Fibroblast of lung (primary cell): ENCODE data around the gene COL8A2. TPM values are rescaled to one million over a fixed set of nuclear protein-coding genes. Genes with fewer than 3 reads are reported as not detected.

Experiments
- DNase-seq, 2 donors: peaks; one replicate each; pipeline versions ENCODE4 v3.0.0 to v3.0.0-alpha.2; 2010; ENCODE audit warnings: low read depth in 2 of 2
- H2AFZ ChIP-seq: 2 replicates; pipeline ENCODE4 v1.5.1; 2012; ENCODE audit warnings: low read length, control low read depth, inconsistent platforms
- H3K27ac ChIP-seq: 2 replicates; pipeline ENCODE4 v1.5.1; 2011; ENCODE audit warnings: low read length, control low read depth; ENCODE audit not compliant: insufficient read depth
- H3K27me3 ChIP-seq: 2 replicates; pipeline ENCODE4 v1.5.1; 2011; ENCODE audit warnings: mild to moderate bottlenecking, low read length; ENCODE audit not compliant: control insufficient read depth, insufficient read depth
- H3K36me3 ChIP-seq: 2 replicates; pipeline ENCODE4 v1.5.1; 2011; ENCODE audit warnings: low read length; ENCODE audit not compliant: control insufficient read depth, insufficient read depth
- H3K4me1 ChIP-seq: 2 replicates; pipeline ENCODE4 v1.5.1; 2011; ENCODE audit warnings: low read length; ENCODE audit not compliant: control insufficient read depth, insufficient read depth; ENCODE audit errors: extremely low read depth
- H3K4me2 ChIP-seq: 2 replicates; pipeline ENCODE4 v1.5.1; 2011; ENCODE audit warnings: low read length, control low read depth; ENCODE audit not compliant: insufficient read depth; ENCODE audit errors: extremely low read depth
- H3K4me3 ChIP-seq, 4 experiments: fragments of 200-600 bp in 1 of 4; sonication (generic) in 1 of 4; replicated peaks in 1 of 4; 2 replicates each; pipeline ENCODE4 v1.5.1; 2011 to 2016; ENCODE audit warnings: low read length in 4 of 4, low read depth in 3 of 4, mild to moderate bottlenecking in 3 of 4, control low read depth in 2 of 4, inconsistent platforms in 1 of 4, mixed read lengths in 1 of 4; ENCODE audit not compliant: insufficient read depth in 1 of 4; ENCODE audit errors: control extremely low read depth in 1 of 4
- H3K79me2 ChIP-seq: 2 replicates; pipeline ENCODE4 v1.5.1; 2012; ENCODE audit warnings: mild to moderate bottlenecking, low read length, inconsistent platforms; ENCODE audit not compliant: control insufficient read depth, insufficient read depth
- H3K9ac ChIP-seq: 2 replicates; pipeline ENCODE4 v1.5.1; 2011; ENCODE audit warnings: mild to moderate bottlenecking, low read length, control low read depth; ENCODE audit not compliant: insufficient read depth
- H3K9me3 ChIP-seq: 2 replicates; pipeline ENCODE4 v1.5.1; 2012; ENCODE audit warnings: low read depth, low read length; ENCODE audit not compliant: control insufficient read depth, insufficient read depth
- H4K20me1 ChIP-seq: 2 replicates; pipeline ENCODE4 v1.5.1; 2011; ENCODE audit warnings: low read length; ENCODE audit not compliant: control insufficient read depth, insufficient read depth; ENCODE audit errors: extremely low read depth
- EZH2 ChIP-seq: IDR thresholded peaks from 2 replicates; pipeline ENCODE4 v1.5.1; 2012; ENCODE audit warnings: low read length, control low read depth, mild to moderate bottlenecking; ENCODE audit errors: missing control alignments
- polyA plus RNA-seq, 2 donors: library from polyadenylated mRNA; depleted of rRNA in 1 of 2; stranded (reverse) in 1 of 2; unstranded in 1 of 2; fragments of >200 nt; gene quantifications; 2 replicates each; pipeline ENCODE4 v1.2.1, GENCODE V29; 2011 to 2012; ENCODE audit warnings: missing spikeins in 1 of 2
- total RNA-seq: library from RNA; depleted of rRNA; stranded (reverse); fragments of >200 nt; gene quantifications from 2 replicates; pipeline ENCODE4 v1.2.1, GENCODE V29; 2014
- TF ChIP-seq, protein P1 (sequence below), 2 donors: IDR thresholded peaks in 1 of 2; conservative IDR thresholded peaks in 1 of 2; 1 replicate in 1 of 2; 2 replicates in 1 of 2; pipeline ENCODE4 v1.5.1; 2011 to 2012; ENCODE audit warnings: low read length in 2 of 2, control low read depth in 1 of 2, inconsistent platforms in 1 of 2, low read depth in 1 of 2, mild to moderate bottlenecking in 1 of 2

The COL8A2 gene
- total and polyA plus RNA-seq, 2 donors (not counting 1 experiment from before 2014, with no cell fraction given): 2.9 to 31.0 TPM

DNA sequence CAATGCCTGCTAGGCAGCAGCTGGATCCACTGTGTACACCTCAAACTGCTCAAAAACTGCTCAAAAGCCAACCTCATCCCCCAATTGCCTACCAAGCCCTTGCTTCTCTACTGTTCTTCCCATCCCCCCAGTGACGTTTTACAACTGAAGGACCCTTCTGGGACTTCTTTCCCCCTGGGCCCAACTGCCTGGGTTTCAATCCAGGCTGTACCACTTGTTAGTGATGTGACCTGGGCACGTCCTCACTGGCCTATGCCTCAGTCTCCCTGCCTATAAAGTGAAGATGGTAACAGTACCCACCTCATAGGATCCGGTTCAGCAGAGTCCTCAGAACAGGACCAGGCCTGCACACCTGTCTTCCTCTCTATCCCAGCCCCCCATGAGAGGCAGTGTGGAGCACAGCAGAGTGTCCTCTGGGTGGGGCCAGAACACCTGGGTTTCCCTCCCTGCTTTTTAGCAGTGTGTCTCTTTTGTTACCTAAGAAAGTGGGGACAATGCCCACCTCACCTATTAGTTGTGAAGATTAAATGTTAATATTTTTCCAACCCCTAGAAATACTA is 43.0 kb downstream of the COL8A2 start:
- Histone ChIP-seq H3K4me3 (no peak overlapping the region), H3K4me2 (no peak overlapping the region), H4K20me1 (no peaks in the 10 kb centered on the region), H3K27ac (no peak overlapping the region), H3K9me3 (no peaks in the 10 kb centered on the region), H3K27me3 (no peaks in the 10 kb centered on the region), H3K9ac (no peak overlapping the region), H2AFZ (no peak overlapping the region), H3K4me1 (no peaks in the 10 kb centered on the region), H3K79me2 (no peaks in the 10 kb centered on the region), H3K36me3 (no peaks in the 10 kb centered on the region)
- no peak for DNase-seq
- TF ChIP-seq, protein P1, sequence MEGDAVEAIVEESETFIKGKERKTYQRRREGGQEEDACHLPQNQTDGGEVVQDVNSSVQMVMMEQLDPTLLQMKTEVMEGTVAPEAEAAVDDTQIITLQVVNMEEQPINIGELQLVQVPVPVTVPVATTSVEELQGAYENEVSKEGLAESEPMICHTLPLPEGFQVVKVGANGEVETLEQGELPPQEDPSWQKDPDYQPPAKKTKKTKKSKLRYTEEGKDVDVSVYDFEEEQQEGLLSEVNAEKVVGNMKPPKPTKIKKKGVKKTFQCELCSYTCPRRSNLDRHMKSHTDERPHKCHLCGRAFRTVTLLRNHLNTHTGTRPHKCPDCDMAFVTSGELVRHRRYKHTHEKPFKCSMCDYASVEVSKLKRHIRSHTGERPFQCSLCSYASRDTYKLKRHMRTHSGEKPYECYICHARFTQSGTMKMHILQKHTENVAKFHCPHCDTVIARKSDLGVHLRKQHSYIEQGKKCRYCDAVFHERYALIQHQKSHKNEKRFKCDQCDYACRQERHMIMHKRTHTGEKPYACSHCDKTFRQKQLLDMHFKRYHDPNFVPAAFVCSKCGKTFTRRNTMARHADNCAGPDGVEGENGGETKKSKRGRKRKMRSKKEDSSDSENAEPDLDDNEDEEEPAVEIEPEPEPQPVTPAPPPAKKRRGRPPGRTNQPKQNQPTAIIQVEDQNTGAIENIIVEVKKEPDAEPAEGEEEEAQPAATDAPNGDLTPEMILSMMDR (conservative IDR thresholded peaks at IDR 0.05 in 1 of 2, IDR thresholded peaks at IDR 0.05 in 1 of 2; ENCODE audit: low read depth in 1 of 2, low read length in 2 of 2): no peak
- no peak for TF ChIP-seq EZH2

DNA sequence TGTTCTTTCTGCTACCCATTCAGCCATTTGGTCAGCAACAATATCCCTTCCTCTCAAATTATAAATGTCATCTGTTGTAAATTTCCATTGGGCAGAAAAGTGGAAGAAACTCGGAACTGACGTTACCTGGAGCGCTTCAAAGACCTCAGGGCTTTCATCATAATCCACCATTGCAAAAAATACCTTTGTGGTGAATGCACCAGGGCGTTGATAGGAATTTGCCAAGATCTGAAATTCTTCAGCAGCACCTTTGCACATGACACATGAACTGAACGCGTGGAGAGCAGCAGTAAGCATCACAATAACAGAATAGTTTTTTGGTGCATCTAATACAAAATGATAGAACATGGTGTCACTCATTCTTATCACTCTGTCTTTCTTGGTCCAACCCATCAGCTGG is 44.2 kb downstream of the COL8A2 start:
- Histone ChIP-seq H3K27me3 (no peaks in the 10 kb centered on the region), H3K79me2 (no peaks in the 10 kb centered on the region), H3K9me3 (no peaks in the 10 kb centered on the region), H3K4me3 (no peak overlapping the region), H2AFZ (no peak overlapping the region), H3K27ac (no peak overlapping the region), H3K4me1 (no peaks in the 10 kb centered on the region), H3K36me3 (no peaks in the 10 kb centered on the region), H3K4me2 (no peak overlapping the region), H3K9ac (no peak overlapping the region), H4K20me1 (no peaks in the 10 kb centered on the region)
- TF ChIP-seq EZH2: no peak
- TF ChIP-seq, protein P1 (conservative IDR thresholded peaks at IDR 0.05 in 1 of 2, IDR thresholded peaks at IDR 0.05 in 1 of 2; ENCODE audit: low read depth in 1 of 2, low read length in 2 of 2): no peak
- DNase-seq: no peak

DNA sequence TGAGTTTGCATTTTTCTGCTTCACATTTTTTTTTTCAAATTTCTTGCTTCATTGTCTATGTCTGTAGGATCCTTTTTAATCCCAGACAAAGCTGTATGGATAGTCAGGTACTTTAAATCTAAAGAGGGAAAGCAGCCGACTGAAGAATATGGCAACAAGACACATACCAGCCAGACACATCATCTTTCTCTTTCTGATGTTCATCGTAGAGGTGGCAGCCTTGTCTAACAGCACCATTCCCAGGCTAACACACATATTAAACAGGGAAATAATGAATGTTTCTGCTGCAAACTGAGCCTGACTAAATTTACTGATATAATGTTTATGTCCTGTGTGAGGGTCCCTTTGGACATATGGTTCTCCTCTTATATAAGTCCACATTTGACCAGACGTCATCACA is 44.8 kb downstream of the COL8A2 start:
- no peaks in the 10 kb centered on the region for H4K20me1 ChIP-seq
- TF ChIP-seq, protein P1 (conservative IDR thresholded peaks at IDR 0.05 in 1 of 2, IDR thresholded peaks at IDR 0.05 in 1 of 2; ENCODE audit: low read depth in 1 of 2, low read length in 2 of 2): no peak
- TF ChIP-seq EZH2: no peak
- H3K79me2 ChIP-seq: no peaks in the 10 kb centered on the region
- no peak overlapping the region for H3K9ac ChIP-seq
- no peaks in the 10 kb centered on the region for H3K36me3 ChIP-seq
- DNase-seq: no peak
- H3K4me2 ChIP-seq: no peak overlapping the region
- no peak overlapping the region for H3K27ac ChIP-seq
- no peaks in the 10 kb centered on the region for H3K27me3 ChIP-seq
- H2AFZ ChIP-seq: no peak overlapping the region
- no peaks in the 10 kb centered on the region for H3K4me1 ChIP-seq
- no peaks in the 10 kb centered on the region for H3K9me3 ChIP-seq
- H3K4me3 ChIP-seq: no peak overlapping the region
